Astrocyte (in vitro differentiated cells and primary cell): ENCODE results near the gene SH3RF2. TPM values are rescaled to one million over a fixed set of nuclear protein-coding genes. Genes with fewer than 3 reads are reported as not detected.

ENCODE experiments used
- DNase-seq: peaks from one replicate; pipeline ENCODE4 v3.0.0-alpha.2; 2010; ENCODE audit warnings: low read depth
- FAIRE-seq: peaks from 2 replicates; lab custom pipeline; 2011; peaks lifted over from hg19 to GRCh38; lab: Jason Lieb, UNC
- H2AFZ ChIP-seq: 2 replicates; pipeline ENCODE4 v1.6.0; 2012; ENCODE audit warnings: low read depth, low read length, inconsistent platforms
- H3K27ac ChIP-seq: 2 replicates; pipeline ENCODE4 v1.5.1; 2011; ENCODE audit warnings: low read depth, low read length, inconsistent platforms
- H3K27me3 ChIP-seq: 2 replicates; pipeline ENCODE4 v1.6.0; 2011; ENCODE audit warnings: low read length, inconsistent platforms; ENCODE audit not compliant: insufficient read depth
- H3K36me3 ChIP-seq: 2 replicates; pipeline ENCODE4 v1.5.1; 2011; ENCODE audit warnings: low read length, inconsistent platforms; ENCODE audit not compliant: insufficient read depth
- H3K4me1 ChIP-seq: 2 replicates; pipeline ENCODE4 v1.5.1; 2011; ENCODE audit warnings: low read length, inconsistent platforms; ENCODE audit not compliant: insufficient read depth
- H3K4me2 ChIP-seq: 2 replicates; pipeline ENCODE4 v1.6.0; 2012; ENCODE audit warnings: low read length, inconsistent platforms
- H3K4me3 ChIP-seq: 2 replicates; pipeline ENCODE4 v1.5.1; 2011; ENCODE audit warnings: low read depth, mild to moderate bottlenecking, low read length, inconsistent platforms; ENCODE audit not compliant: insufficient read depth
- H3K79me2 ChIP-seq: 2 replicates; pipeline ENCODE4 v1.6.0; 2012; ENCODE audit warnings: mild to moderate bottlenecking, low read length, inconsistent platforms; ENCODE audit not compliant: insufficient read depth
- H3K9ac ChIP-seq: 2 replicates; pipeline ENCODE4 v1.6.0; 2012; ENCODE audit warnings: mild to moderate bottlenecking, low read length, inconsistent platforms
- H3K9me3 ChIP-seq: 2 replicates; pipeline ENCODE4 v1.5.1; 2012; ENCODE audit warnings: low read depth, mild to moderate bottlenecking, low read length, inconsistent platforms; ENCODE audit not compliant: insufficient read depth
- H4K20me1 ChIP-seq: 2 replicates; pipeline ENCODE4 v1.6.0; 2012; ENCODE audit warnings: low read length, inconsistent platforms; ENCODE audit not compliant: insufficient read depth
- H3K27ac Mint-ChIP-seq: one replicate; pipeline ENCODE4 v1.8.0; 2021; ENCODE audit warnings: mild to moderate bottlenecking, mixed read lengths; ENCODE audit not compliant: unreplicated experiment
- H3K27me3 Mint-ChIP-seq: one replicate; pipeline ENCODE4 v1.8.0; 2021; ENCODE audit warnings: low read depth, mixed read lengths; ENCODE audit not compliant: unreplicated experiment
- H3K36me3 Mint-ChIP-seq: one replicate; pipeline ENCODE4 v1.8.0; 2021; ENCODE audit warnings: low read depth, mixed read lengths; ENCODE audit not compliant: unreplicated experiment
- H3K4me1 Mint-ChIP-seq: one replicate; pipeline ENCODE4 v1.8.0; 2021; ENCODE audit warnings: low read depth, mixed read lengths; ENCODE audit not compliant: unreplicated experiment
- H3K4me3 Mint-ChIP-seq: one replicate; pipeline ENCODE4 v1.8.0; 2021; ENCODE audit warnings: mild to moderate bottlenecking, moderate library complexity, mixed read lengths; ENCODE audit not compliant: unreplicated experiment
- H3K9me3 Mint-ChIP-seq: one replicate; pipeline ENCODE4 v1.8.0; 2021; ENCODE audit warnings: mild to moderate bottlenecking, mixed read lengths; ENCODE audit not compliant: unreplicated experiment
- CTCF ChIP-seq: IDR thresholded peaks from 2 replicates; pipeline ENCODE4 v1.5.1; 2011; ENCODE audit warnings: low read depth, mild to moderate bottlenecking, inconsistent platforms, low read length, moderate library complexity; ENCODE audit not compliant: insufficient read depth
- EZH2 ChIP-seq: IDR thresholded peaks from 2 replicates; pipeline ENCODE4 v1.6.1; 2012; ENCODE audit warnings: mild to moderate bottlenecking, low read length, inconsistent platforms; ENCODE audit not compliant: insufficient read depth
- total RNA-seq: library from RNA; stranded (reverse); gene quantifications from 2 replicates; pipeline ENCODE4 v1.2.1, GENCODE V29; 2021

The SH3RF2 gene
- total RNA-seq, 1 donor from 2014 or later, result 12.3 TPM

GRCh38 chr5:145923405-145923804, 13.0 kb upstream of the SH3RF2 start:
- Histone ChIP-seq H3K9me3 (no peaks in the 10 kb centered on the region), H3K27ac (no peak overlapping the region), H3K4me3 (no peak overlapping the region), H3K9ac (no peak overlapping the region), H3K36me3 (no peaks in the 10 kb centered on the region), H3K4me1 (peaks cover 18% of the 10 kb centered on the region), H2AFZ (no peak overlapping the region), H3K4me2 (no peak overlapping the region), H3K79me2 (no peaks in the 10 kb centered on the region), H3K27me3 (no peaks in the 10 kb centered on the region), H4K20me1 (no peaks in the 10 kb centered on the region)
- FAIRE-seq, result no peak
- Mint-ChIP-seq H3K4me1 (peaks cover 25% of the 10 kb centered on the region), H3K36me3 (peaks cover 2% of the 10 kb centered on the region), H3K27ac (no peak overlapping the region), H3K4me3 (no peak overlapping the region), H3K9me3 (no peaks in the 10 kb centered on the region), H3K27me3 (no peaks in the 10 kb centered on the region)
- TF ChIP-seq EZH2, result no peak
- TF ChIP-seq CTCF, result no peak
- DNase-seq, result no peak

- Mint-ChIP-seq H3K36me3 (no peaks in the 10 kb centered on the region), H3K27ac (peak overlapping the region; percentile 92), H3K27me3 (no peaks in the 10 kb centered on the region), H3K4me3 (no peak overlapping the region), H3K4me1 (peaks cover 25% of the 10 kb centered on the region), H3K9me3 (no peaks in the 10 kb centered on the region)
- no peaks in the 10 kb centered on the region for H3K27me3 ChIP-seq
- peaks cover 18% of the 10 kb centered on the region for H3K4me1 ChIP-seq
- peak overlapping the region; percentile 75 for H3K27ac ChIP-seq
- DNase-seq (no peak), FAIRE-seq (no peak)
- no peaks in the 10 kb centered on the region for H3K36me3 ChIP-seq
- no peaks in the 10 kb centered on the region for H3K79me2 ChIP-seq
- no peaks in the 10 kb centered on the region for H3K9me3 ChIP-seq
- TF ChIP-seq EZH2 (no peak), CTCF (no peak)
- peak overlapping the region; percentile 22 for H3K4me2 ChIP-seq
- H3K4me3 ChIP-seq, result no peak overlapping the region
- no peak overlapping the region for H2AFZ ChIP-seq
- no peaks in the 10 kb centered on the region for H4K20me1 ChIP-seq
- H3K9ac ChIP-seq, result peak overlapping the region; percentile 11
Observed at GRCh38 chr5:145924849-145925248, 11.5 kb upstream of the SH3RF2 start.

GRCh38 chr5:145925353-145925752, 11.0 kb upstream of the SH3RF2 start:
- Mint-ChIP-seq H3K27me3 (no peaks in the 10 kb centered on the region), H3K9me3 (no peaks in the 10 kb centered on the region), H3K27ac (peak overlapping the region; percentile 92), H3K4me1 (peaks cover 25% of the 10 kb centered on the region), H3K36me3 (no peaks in the 10 kb centered on the region), H3K4me3 (no peak overlapping the region)
- H3K4me3 ChIP-seq, result no peak overlapping the region
- H3K4me1 ChIP-seq, result peaks cover 18% of the 10 kb centered on the region
- no peaks in the 10 kb centered on the region for H4K20me1 ChIP-seq
- no peaks in the 10 kb centered on the region for H3K79me2 ChIP-seq
- peak overlapping the region; percentile 75 for H3K27ac ChIP-seq
- H3K27me3 ChIP-seq, result no peaks in the 10 kb centered on the region
- H3K9ac ChIP-seq, result peak overlapping the region; percentile 11
- DNase-seq (peak; percentile 96), FAIRE-seq (peak; percentile 98)
- H2AFZ ChIP-seq, result no peak overlapping the region
- peak overlapping the region; percentile 22 for H3K4me2 ChIP-seq
- H3K36me3 ChIP-seq, result no peaks in the 10 kb centered on the region
- TF ChIP-seq EZH2 (no peak), CTCF (no peak)
- no peaks in the 10 kb centered on the region for H3K9me3 ChIP-seq
